Measurements from ENCODE around the gene DCTPP1. TPM values are rescaled to one million over a fixed set of nuclear protein-coding genes. Genes with fewer than 3 reads are reported as not detected.

DCTPP1 gene
- total and polyA plus RNA-seq, 2 of the 4 experiments (the other 2 are of a cell fraction), result 24.9 to 45.5 TPM

DNA sequence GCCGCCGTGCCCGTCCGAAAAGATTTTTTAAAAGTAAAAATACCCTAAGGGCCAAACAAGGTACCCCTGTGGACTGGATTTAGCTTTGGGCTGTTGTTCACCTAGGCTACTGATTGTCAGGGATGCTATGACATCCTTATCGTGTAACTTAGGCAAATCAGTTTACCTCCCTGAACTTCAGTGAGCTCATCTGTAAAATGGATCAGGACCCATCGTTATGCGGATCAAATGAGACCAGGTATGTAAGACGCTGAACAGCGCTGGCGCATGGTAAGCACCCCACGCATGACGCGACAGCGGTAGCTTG is 23.1 kb downstream of the DCTPP1 start:
- POLR2A ChIA-PET (ENCODE audit: unreplicated experiment), result interaction anchor here (1.0 to 1.1 kb wide), 2 partner anchors 11 kb away, joined by 3 to 7 read pairs; partner anchors contain the start of gene ZNF48
- H3K18ac ChIP-seq (ENCODE audit: low read depth, low read length), result peak overlapping the region; percentile 39; the same call in 1 of the 2 replicates
- dilution Hi-C loops (cut with HindIII; ENCODE audit: low sequenced_read_pairs, unreplicated experiment), result no loop called here

More for the DNA sequence above, 23.1 kb downstream of the DCTPP1 start:
- H2AK9ac ChIP-seq (replicated peaks; ENCODE audit: low read depth, low read length, poor library complexity), result peak overlapping the region; percentile 89
- H4K20me1 ChIP-seq (ENCODE audit: insufficient read depth, low read length), result peaks cover 10% of the 10 kb centered on the region; the same call in 1 of the 2 replicates
- peak overlapping the region; percentile 97 for H3K14ac ChIP-seq (replicated peaks; ENCODE audit: low read depth, low read length)
- peaks cover 9% of the 10 kb centered on the region for H3K36me3 ChIP-seq (ENCODE audit: control insufficient read depth, insufficient read depth, low read length)
- H3K23ac ChIP-seq (ENCODE audit: low read depth, low read length), result peak overlapping the region; percentile 48
- CTCF ChIA-PET, result no interaction called here
- H2BK20ac ChIP-seq (ENCODE audit: low read depth, low read length), result peak overlapping the region; percentile 32; the same call in 1 of the 2 replicates
- H3K9ac ChIP-seq (ENCODE audit: low read depth, low read length), result peak overlapping the region; percentile 87
- peak overlapping the region; percentile 33; the same call in 2 of the 3 replicates for H2BK15ac ChIP-seq (ENCODE audit: low read depth, low read length)
- H3K9me1 ChIP-seq (ENCODE audit: insufficient read depth, low read length), result peaks cover 11% of the 10 kb centered on the region
- in situ Hi-C loops (cut with MboI; ENCODE audit: low sequenced_read_pairs) (loop anchor here (10.0 to 25.0 kb wide), 2 partner anchors 219 to 332 kb away; partner anchors contain the start of genes BOLA2B, CORO1A, PPP4C and SLX1A), intact Hi-C loops (cut with micrococcal nuclease) (loop anchor here (10.0 kb wide), 1 partner anchor 312 kb away; the partner anchor contains the start of genes TBX6 and YPEL3)
- no peak for DNase-seq
- peak overlapping the region; percentile 97 for H2AFZ ChIP-seq (replicated peaks; ENCODE audit: low read length, poor library complexity)
- 20% methylated on average over 9 of the region's 14 CpGs; no CpG with 5 or more reads in 1 of the 2 experiments for WGBS, 2 experiments (ENCODE audit: extremely low coverage in 2 of 2, insufficient read length in 1 of 2)
- H3K4ac ChIP-seq (ENCODE audit: low read depth, low read length), result peak overlapping the region; percentile 95
- peaks cover 11% of the 10 kb centered on the region for H3K4me1 ChIP-seq (ENCODE audit: control insufficient read depth, insufficient read depth, low read length)
- BruUV-seq (replicated peaks), result no TSS peak
- peak overlapping the region; percentile 93 for H3K4me2 ChIP-seq (ENCODE audit: low read depth, low read length)
- H3K27ac ChIP-seq (ENCODE audit: insufficient read depth, low read length), result peak overlapping the region; percentile 84
- peak overlapping the region; percentile 84 to 96 for H4K8ac ChIP-seq (ENCODE audit: low read depth in 2 of 2, low read length in 2 of 2)
- peak overlapping the region; percentile 77; the same call in 1 of the 2 replicates for H3K56ac ChIP-seq (ENCODE audit: extremely low read depth, insufficient read depth, low read length)
- peak overlapping the region; percentile 74 for H2BK120ac ChIP-seq (ENCODE audit: low read depth, low read length)
- H3K4me3 ChIP-seq (ENCODE audit: insufficient read depth, low read depth, low read length), result peak overlapping the region; percentile 71
- peaks cover 15 to 38% of the 10 kb centered on the region in 2 experiments for H3K79me1 ChIP-seq (ENCODE audit: low read depth in 1 of 2, low read length in 2 of 2)
- peak overlapping the region; percentile 90 for H2AK5ac ChIP-seq (ENCODE audit: low read depth, low read length)
- ATAC-seq (ENCODE audit: low read depth), result no peak
- peak overlapping the region; percentile 59; the same call in 1 of the 2 replicates for H4K91ac ChIP-seq (ENCODE audit: insufficient read depth, low read depth, low read length)
- H3K9me3 ChIP-seq (ENCODE audit: control insufficient read depth, insufficient read depth, low read length), result no peaks in the 10 kb centered on the region
- TF ChIP-seq BHLHE40 (IDR thresholded peaks at IDR 0.05; ENCODE audit: low read depth, low read length), result no peak
- TF ChIP-seq, protein P1, sequence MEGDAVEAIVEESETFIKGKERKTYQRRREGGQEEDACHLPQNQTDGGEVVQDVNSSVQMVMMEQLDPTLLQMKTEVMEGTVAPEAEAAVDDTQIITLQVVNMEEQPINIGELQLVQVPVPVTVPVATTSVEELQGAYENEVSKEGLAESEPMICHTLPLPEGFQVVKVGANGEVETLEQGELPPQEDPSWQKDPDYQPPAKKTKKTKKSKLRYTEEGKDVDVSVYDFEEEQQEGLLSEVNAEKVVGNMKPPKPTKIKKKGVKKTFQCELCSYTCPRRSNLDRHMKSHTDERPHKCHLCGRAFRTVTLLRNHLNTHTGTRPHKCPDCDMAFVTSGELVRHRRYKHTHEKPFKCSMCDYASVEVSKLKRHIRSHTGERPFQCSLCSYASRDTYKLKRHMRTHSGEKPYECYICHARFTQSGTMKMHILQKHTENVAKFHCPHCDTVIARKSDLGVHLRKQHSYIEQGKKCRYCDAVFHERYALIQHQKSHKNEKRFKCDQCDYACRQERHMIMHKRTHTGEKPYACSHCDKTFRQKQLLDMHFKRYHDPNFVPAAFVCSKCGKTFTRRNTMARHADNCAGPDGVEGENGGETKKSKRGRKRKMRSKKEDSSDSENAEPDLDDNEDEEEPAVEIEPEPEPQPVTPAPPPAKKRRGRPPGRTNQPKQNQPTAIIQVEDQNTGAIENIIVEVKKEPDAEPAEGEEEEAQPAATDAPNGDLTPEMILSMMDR (conservative IDR thresholded peaks at IDR 0.05; ENCODE audit: low read depth, low read length), result no peak
- no peak for TF ChIP-seq MAFK (IDR thresholded peaks at IDR 0.05; ENCODE audit: low read depth, low read length)
- no peak for TF ChIP-seq POLR2A (IDR thresholded peaks at IDR 0.05; ENCODE audit: low read depth, low read length)
- TF ChIP-seq RFX5 (IDR thresholded peaks at IDR 0.05; ENCODE audit: low read depth, low read length), result no peak
- TF ChIP-seq RCOR1 (IDR thresholded peaks at IDR 0.05; ENCODE audit: insufficient replicate concordance, low read length), result no peak
- TF ChIP-seq CHD1 (IDR thresholded peaks at IDR 0.05; ENCODE audit: low read depth, low read length), result no peak
- TF ChIP-seq NFE2L2 (IDR thresholded peaks at IDR 0.05; ENCODE audit: low read depth, low read length), result no peak
- TF ChIP-seq, protein P2, sequence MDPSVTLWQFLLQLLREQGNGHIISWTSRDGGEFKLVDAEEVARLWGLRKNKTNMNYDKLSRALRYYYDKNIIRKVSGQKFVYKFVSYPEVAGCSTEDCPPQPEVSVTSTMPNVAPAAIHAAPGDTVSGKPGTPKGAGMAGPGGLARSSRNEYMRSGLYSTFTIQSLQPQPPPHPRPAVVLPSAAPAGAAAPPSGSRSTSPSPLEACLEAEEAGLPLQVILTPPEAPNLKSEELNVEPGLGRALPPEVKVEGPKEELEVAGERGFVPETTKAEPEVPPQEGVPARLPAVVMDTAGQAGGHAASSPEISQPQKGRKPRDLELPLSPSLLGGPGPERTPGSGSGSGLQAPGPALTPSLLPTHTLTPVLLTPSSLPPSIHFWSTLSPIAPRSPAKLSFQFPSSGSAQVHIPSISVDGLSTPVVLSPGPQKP (IDR thresholded peaks at IDR 0.05; ENCODE audit: borderline replicate concordance, low read depth, low read length), result no peak
- no peak for TF ChIP-seq CEBPB (IDR thresholded peaks at IDR 0.05; ENCODE audit: low read depth, low read length)
- TF ChIP-seq FOS (IDR thresholded peaks at IDR 0.05; ENCODE audit: low read depth, low read length), result no peak
- TF ChIP-seq RAD21 (IDR thresholded peaks at IDR 0.05; ENCODE audit: low read length), result no peak
- TF ChIP-seq MAZ (IDR thresholded peaks at IDR 0.05; ENCODE audit: borderline replicate concordance, low read depth, low read length), result no peak
- TF ChIP-seq, protein P3, sequence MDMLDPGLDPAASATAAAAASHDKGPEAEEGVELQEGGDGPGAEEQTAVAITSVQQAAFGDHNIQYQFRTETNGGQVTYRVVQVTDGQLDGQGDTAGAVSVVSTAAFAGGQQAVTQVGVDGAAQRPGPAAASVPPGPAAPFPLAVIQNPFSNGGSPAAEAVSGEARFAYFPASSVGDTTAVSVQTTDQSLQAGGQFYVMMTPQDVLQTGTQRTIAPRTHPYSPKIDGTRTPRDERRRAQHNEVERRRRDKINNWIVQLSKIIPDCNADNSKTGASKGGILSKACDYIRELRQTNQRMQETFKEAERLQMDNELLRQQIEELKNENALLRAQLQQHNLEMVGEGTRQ (IDR thresholded peaks at IDR 0.05; ENCODE audit: low read depth, low read length), result no peak
- TF ChIP-seq MXI1 (IDR thresholded peaks at IDR 0.05; ENCODE audit: borderline replicate concordance, low read depth, low read length), result no peak
- no peak for TF ChIP-seq SMC3 (IDR thresholded peaks at IDR 0.05; ENCODE audit: low read depth, low read length)
- H2BK5ac ChIP-seq (ENCODE audit: low read depth, low read length, poor library complexity, severe bottlenecking), result peak overlapping the region; percentile 82
- peak overlapping the region; percentile 72 for H4K5ac ChIP-seq (ENCODE audit: low read depth, low read length)
- no peaks in the 10 kb centered on the region for H3K27me3 ChIP-seq (ENCODE audit: control insufficient read depth, insufficient read depth, low read length)
